ENCODE measurements around the gene NSG2.
"Not testable (repeated sequence)": the region's sequence is repeated elsewhere in the genome, so short reads cannot be mapped to it uniquely, and the experiment has no call there.

Gene NSG2

DNA sequence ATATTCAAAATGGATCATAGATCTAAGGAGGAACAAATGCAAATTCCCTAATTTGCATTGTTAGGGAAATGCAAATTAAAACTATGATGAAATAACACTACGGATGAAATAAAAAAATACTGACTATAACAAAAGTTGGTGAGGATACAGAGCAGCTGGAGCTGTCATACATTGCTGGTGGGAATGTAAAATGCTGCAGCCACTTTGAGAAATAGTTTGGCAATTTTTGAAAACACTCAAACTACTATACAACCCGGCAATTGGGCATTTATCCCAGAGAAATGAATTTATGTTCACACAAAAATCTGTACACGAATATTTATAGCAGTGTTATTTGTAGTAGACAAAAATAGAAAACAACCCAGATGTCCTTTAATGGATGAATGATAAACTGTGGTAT, 34.1 kb upstream of the NSG2 start:
- Histone ChIP-seq H3K27ac (ENCODE audit: extremely low read depth, low read depth, low read length) (no peak overlapping the region), H3K9me3 (ENCODE audit: control insufficient read depth, insufficient read depth, low read depth, low read length) (no peaks in the 10 kb centered on the region), H3K4me3 (ENCODE audit: low read depth, low read length) (no peak overlapping the region), H3K36me3 (ENCODE audit: control insufficient read depth in 2 of 2, insufficient read depth in 1 of 2, low read length in 2 of 2) (no peaks in the 10 kb centered on the region), H3K4me1 (ENCODE audit: control insufficient read depth, insufficient read depth, low read length) (no peaks in the 10 kb centered on the region)
- POLR2A ChIA-PET: no interaction called here
- CTCF ChIA-PET: no interaction called here
- TF ChIP-seq, protein P1, sequence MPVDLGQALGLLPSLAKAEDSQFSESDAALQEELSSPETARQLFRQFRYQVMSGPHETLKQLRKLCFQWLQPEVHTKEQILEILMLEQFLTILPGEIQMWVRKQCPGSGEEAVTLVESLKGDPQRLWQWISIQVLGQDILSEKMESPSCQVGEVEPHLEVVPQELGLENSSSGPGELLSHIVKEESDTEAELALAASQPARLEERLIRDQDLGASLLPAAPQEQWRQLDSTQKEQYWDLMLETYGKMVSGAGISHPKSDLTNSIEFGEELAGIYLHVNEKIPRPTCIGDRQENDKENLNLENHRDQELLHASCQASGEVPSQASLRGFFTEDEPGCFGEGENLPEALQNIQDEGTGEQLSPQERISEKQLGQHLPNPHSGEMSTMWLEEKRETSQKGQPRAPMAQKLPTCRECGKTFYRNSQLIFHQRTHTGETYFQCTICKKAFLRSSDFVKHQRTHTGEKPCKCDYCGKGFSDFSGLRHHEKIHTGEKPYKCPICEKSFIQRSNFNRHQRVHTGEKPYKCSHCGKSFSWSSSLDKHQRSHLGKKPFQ (tag by site-specific recombination; IDR thresholded peaks at IDR 0.05): no peak
- TF ChIP-seq PRDM10 (tag by site-specific recombination; IDR thresholded peaks at IDR 0.05): no peak
- TF ChIP-seq, protein P2, sequence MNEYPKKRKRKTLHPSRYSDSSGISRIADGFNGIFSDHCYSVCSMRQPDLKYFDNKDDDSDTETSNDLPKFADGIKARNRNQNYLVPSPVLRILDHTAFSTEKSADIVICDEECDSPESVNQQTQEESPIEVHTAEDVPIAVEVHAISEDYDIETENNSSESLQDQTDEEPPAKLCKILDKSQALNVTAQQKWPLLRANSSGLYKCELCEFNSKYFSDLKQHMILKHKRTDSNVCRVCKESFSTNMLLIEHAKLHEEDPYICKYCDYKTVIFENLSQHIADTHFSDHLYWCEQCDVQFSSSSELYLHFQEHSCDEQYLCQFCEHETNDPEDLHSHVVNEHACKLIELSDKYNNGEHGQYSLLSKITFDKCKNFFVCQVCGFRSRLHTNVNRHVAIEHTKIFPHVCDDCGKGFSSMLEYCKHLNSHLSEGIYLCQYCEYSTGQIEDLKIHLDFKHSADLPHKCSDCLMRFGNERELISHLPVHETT (tag by site-specific recombination; IDR thresholded peaks at IDR 0.05): no peak
- TF ChIP-seq ZNF19 (tag by site-specific recombination; IDR thresholded peaks at IDR 0.05; ENCODE audit: low read depth): no peak
- TF ChIP-seq ZFP41 (tag by site-specific recombination; IDR thresholded peaks at IDR 0.05; ENCODE audit: borderline replicate concordance): no peak
- TF ChIP-seq, protein P3, sequence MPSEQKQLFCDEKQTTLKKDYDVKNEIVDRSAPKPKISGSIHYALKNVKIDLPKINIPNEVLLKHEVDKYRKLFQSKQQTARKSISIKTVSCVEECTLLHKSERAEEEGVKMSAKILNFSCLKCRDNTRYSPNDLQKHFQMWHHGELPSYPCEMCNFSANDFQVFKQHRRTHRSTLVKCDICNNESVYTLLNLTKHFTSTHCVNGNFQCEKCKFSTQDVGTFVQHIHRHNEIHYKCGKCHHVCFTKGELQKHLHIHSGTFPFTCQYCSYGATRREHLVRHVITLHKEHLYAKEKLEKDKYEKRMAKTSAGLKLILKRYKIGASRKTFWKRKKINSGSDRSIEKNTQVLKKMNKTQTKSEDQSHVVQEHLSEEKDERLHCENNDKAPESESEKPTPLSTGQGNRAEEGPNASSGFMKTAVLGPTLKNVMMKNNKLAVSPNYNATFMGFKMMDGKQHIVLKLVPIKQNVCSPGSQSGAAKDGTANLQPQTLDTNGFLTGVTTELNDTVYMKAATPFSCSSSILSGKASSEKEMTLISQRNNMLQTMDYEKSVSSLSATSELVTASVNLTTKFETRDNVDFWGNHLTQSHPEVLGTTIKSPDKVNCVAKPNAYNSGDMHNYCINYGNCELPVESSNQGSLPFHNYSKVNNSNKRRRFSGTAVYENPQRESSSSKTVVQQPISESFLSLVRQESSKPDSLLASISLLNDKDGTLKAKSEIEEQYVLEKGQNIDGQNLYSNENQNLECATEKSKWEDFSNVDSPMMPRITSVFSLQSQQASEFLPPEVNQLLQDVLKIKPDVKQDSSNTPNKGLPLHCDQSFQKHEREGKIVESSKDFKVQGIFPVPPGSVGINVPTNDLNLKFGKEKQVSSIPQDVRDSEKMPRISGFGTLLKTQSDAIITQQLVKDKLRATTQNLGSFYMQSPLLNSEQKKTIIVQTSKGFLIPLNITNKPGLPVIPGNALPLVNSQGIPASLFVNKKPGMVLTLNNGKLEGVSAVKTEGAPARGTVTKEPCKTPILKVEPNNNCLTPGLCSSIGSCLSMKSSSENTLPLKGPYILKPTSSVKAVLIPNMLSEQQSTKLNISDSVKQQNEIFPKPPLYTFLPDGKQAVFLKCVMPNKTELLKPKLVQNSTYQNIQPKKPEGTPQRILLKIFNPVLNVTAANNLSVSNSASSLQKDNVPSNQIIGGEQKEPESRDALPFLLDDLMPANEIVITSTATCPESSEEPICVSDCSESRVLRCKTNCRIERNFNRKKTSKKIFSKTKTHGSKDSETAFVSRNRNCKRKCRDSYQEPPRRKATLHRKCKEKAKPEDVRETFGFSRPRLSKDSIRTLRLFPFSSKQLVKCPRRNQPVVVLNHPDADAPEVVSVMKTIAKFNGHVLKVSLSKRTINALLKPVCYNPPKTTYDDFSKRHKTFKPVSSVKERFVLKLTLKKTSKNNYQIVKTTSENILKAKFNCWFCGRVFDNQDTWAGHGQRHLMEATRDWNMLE (tag by site-specific recombination; conservative IDR thresholded peaks at IDR 0.05; ENCODE audit: low read depth): no peak
- TF ChIP-seq GLIS1 (tag by site-specific recombination; IDR thresholded peaks at IDR 0.05): no peak
- TF ChIP-seq ZSCAN30 (tag by site-specific recombination; IDR thresholded peaks at IDR 0.05): no peak

GRCh38 chr5:174020069-174020927, 25.2 kb upstream of the NSG2 start:
- CTCF ChIA-PET: interaction anchor here (0.6 to 1.2 kb wide), 5 partner anchors 25 to 813 kb away, joined by 3 to 5 read pairs (median 4); partner anchors contain the start of genes BOD1 and NSG2
- TF ChIP-seq, protein P4, sequence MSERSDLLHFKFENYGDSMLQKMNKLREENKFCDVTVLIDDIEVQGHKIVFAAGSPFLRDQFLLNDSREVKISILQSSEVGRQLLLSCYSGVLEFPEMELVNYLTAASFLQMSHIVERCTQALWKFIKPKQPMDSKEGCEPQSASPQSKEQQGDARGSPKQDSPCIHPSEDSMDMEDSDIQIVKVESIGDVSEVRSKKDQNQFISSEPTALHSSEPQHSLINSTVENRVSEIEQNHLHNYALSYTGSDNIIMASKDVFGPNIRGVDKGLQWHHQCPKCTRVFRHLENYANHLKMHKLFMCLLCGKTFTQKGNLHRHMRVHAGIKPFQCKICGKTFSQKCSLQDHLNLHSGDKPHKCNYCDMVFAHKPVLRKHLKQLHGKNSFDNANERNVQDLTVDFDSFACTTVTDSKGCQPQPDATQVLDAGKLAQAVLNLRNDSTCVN (tag by site-specific recombination; optimal IDR thresholded peaks at IDR 0.05): peak; percentile 12
- TF ChIP-seq ZNF654 (tag by site-specific recombination; IDR thresholded peaks at IDR 0.05; ENCODE audit: low read depth): peak; percentile 82
- H3K9me3 ChIP-seq (ENCODE audit: control insufficient read depth, insufficient read depth, low read depth, low read length): not testable (repeated sequence)

More at GRCh38 chr5:174020069-174020927, 25.2 kb upstream of the NSG2 start:
- H3K27ac ChIP-seq (ENCODE audit: extremely low read depth, low read depth, low read length); H3K36me3 ChIP-seq (ENCODE audit: control insufficient read depth in 2 of 2, insufficient read depth in 1 of 2, low read length in 2 of 2); POLR2A ChIA-PET; H3K4me3 ChIP-seq (ENCODE audit: low read depth, low read length); H3K4me1 ChIP-seq (ENCODE audit: control insufficient read depth, insufficient read depth, low read length): not testable (repeated sequence)

Data from HEK293 (cell line).